H9 (cell line): Measurements from ENCODE around the gene ANK2. TPM values are rescaled to one million over a fixed set of nuclear protein-coding genes. Genes with fewer than 3 reads are reported as not detected.

Experiments
- DNase-seq: peaks from one replicate; pipeline ENCODE4 v3.0.0-alpha.2; 2017
- H2AFZ ChIP-seq: one replicate; pipeline ENCODE4 v1.6.1; 2013; ENCODE audit warnings: mild to moderate bottlenecking, low read length, control low read depth, moderate library complexity
- H2AK5ac ChIP-seq: 2 replicates; pipeline ENCODE4 v1.6.1; 2013; ENCODE audit warnings: low read length, control low read depth, mixed read lengths; ENCODE audit not compliant: insufficient read length
- H2BK120ac ChIP-seq: one replicate; pipeline ENCODE4 v1.6.1; 2013; ENCODE audit warnings: low read depth, mild to moderate bottlenecking, low read length, control low read depth, inconsistent platforms; ENCODE audit not compliant: poor library complexity, severe bottlenecking
- H2BK12ac ChIP-seq: 2 replicates; pipeline ENCODE4 v1.6.1; 2013; ENCODE audit warnings: low read length, control low read depth, mixed read lengths, low read depth; ENCODE audit not compliant: insufficient read length
- H2BK15ac ChIP-seq: 2 replicates; pipeline ENCODE4 v1.6.1; 2013; ENCODE audit warnings: low read depth, low read length, control low read depth
- H2BK20ac ChIP-seq: one replicate; pipeline ENCODE4 v1.6.1; 2013; ENCODE audit warnings: low read depth, mild to moderate bottlenecking, low read length, control low read depth, inconsistent platforms; ENCODE audit not compliant: poor library complexity, severe bottlenecking
- H2BK5ac ChIP-seq: 2 replicates; pipeline ENCODE4 v1.6.1; 2013; ENCODE audit warnings: low read length, control low read depth, mixed read lengths; ENCODE audit not compliant: insufficient read length
- H3K14ac ChIP-seq: 2 replicates; pipeline ENCODE4 v1.6.1; 2013; ENCODE audit warnings: low read length, control low read depth; ENCODE audit not compliant: insufficient read depth
- H3K18ac ChIP-seq: 2 replicates; pipeline ENCODE4 v1.6.1; 2013; ENCODE audit warnings: low read depth, mild to moderate bottlenecking, mixed read lengths, low read length, control low read depth; ENCODE audit not compliant: insufficient read length
- H3K23ac ChIP-seq: 2 replicates; pipeline ENCODE4 v1.6.1; 2013; ENCODE audit warnings: low read length, control low read depth, mixed read lengths, low read depth; ENCODE audit not compliant: insufficient read length
- H3K23me2 ChIP-seq: 2 replicates; pipeline ENCODE4 v1.6.1; 2013; ENCODE audit warnings: low read depth, mild to moderate bottlenecking, mixed read lengths, low read length, control low read depth; ENCODE audit not compliant: insufficient read length, poor library complexity, severe bottlenecking
- H3K27ac ChIP-seq: 2 replicates; pipeline ENCODE4 v1.5.1; 2013; ENCODE audit warnings: low read length, control low read depth, mixed read lengths, low read depth; ENCODE audit not compliant: insufficient read length
- H3K27me3 ChIP-seq: 2 replicates; pipeline ENCODE4 v1.6.1; 2013; ENCODE audit warnings: low read length, control low read depth, inconsistent platforms; ENCODE audit not compliant: insufficient read depth
- H3K4ac ChIP-seq: 2 replicates; pipeline ENCODE4 v1.6.1; 2013; ENCODE audit warnings: low read depth, mild to moderate bottlenecking, control low read depth, inconsistent platforms, low read length, moderate library complexity
- H3K4me1 ChIP-seq: 2 replicates; pipeline ENCODE4 v1.6.1; 2013; ENCODE audit warnings: low read length, control low read depth, inconsistent platforms; ENCODE audit not compliant: insufficient read depth
- H3K4me2 ChIP-seq: 2 replicates; pipeline ENCODE4 v1.6.1; 2013; ENCODE audit warnings: low read length, control low read depth, mixed read lengths; ENCODE audit not compliant: insufficient read length, insufficient read depth
- H3K56ac ChIP-seq: 2 replicates; pipeline ENCODE4 v1.6.1; 2013; ENCODE audit warnings: low read depth, mild to moderate bottlenecking, mixed read lengths, low read length, control low read depth; ENCODE audit not compliant: insufficient read length
- H3K79me1 ChIP-seq: 2 replicates; pipeline ENCODE4 v1.6.1; 2013; ENCODE audit warnings: low read depth, mild to moderate bottlenecking, moderate library complexity, low read length, control low read depth, inconsistent platforms; ENCODE audit not compliant: insufficient read depth, poor library complexity, severe bottlenecking
- H3K79me2 ChIP-seq: 2 replicates; pipeline ENCODE4 v1.6.1; 2013; ENCODE audit warnings: low read length, control low read depth, inconsistent platforms; ENCODE audit not compliant: insufficient read depth
- H3K9ac ChIP-seq: 2 replicates; pipeline ENCODE4 v1.6.1; 2013; ENCODE audit warnings: low read length, control low read depth, mixed read lengths; ENCODE audit not compliant: insufficient read length; ENCODE audit errors: extremely low read depth
- H3K9me3 ChIP-seq: one replicate; pipeline ENCODE4 v1.6.1; 2013; ENCODE audit warnings: low read depth, low read length, inconsistent platforms; ENCODE audit not compliant: control insufficient read depth
- H3T11ph ChIP-seq: one replicate; pipeline ENCODE4 v1.6.1; 2013; ENCODE audit warnings: mild to moderate bottlenecking, low read length, control low read depth, inconsistent platforms
- H4K20me1 ChIP-seq: one replicate; pipeline ENCODE4 v1.6.1; 2013; ENCODE audit not compliant: control insufficient read depth, insufficient read length, insufficient read depth
- H4K5ac ChIP-seq: 2 replicates; pipeline ENCODE4 v1.6.1; 2013; ENCODE audit warnings: low read depth, mild to moderate bottlenecking, mixed read lengths, low read length, control low read depth; ENCODE audit not compliant: insufficient read length
- H4K8ac ChIP-seq: replicated peaks from 2 replicates; pipeline ENCODE4 v1.6.1; 2013; ENCODE audit warnings: low read length, control low read depth, mixed read lengths, low read depth; ENCODE audit not compliant: insufficient read length
- H4K91ac ChIP-seq: 2 replicates; pipeline ENCODE4 v1.6.1; 2013; ENCODE audit warnings: low read depth, mild to moderate bottlenecking, moderate library complexity, mixed read lengths, low read length, control low read depth; ENCODE audit not compliant: insufficient read length
- H3K27ac Mint-ChIP-seq, 3 experiments: 2 replicates in 2 of 3; 3 replicates in 1 of 3; pipeline ENCODE4 v1.8.0; 2020 to 2021; ENCODE audit warnings: mixed read lengths in 3 of 3, mild to moderate bottlenecking in 1 of 3, moderate library complexity in 1 of 3
- H3K27me3 Mint-ChIP-seq: 2 replicates; pipeline ENCODE4 v1.8.0; 2021; ENCODE audit warnings: low read depth, mild to moderate bottlenecking, moderate library complexity, mixed read lengths
- H3K36me3 Mint-ChIP-seq, 3 experiments: 2 replicates in 2 of 3; 3 replicates in 1 of 3; pipeline ENCODE4 v1.8.0; 2020 to 2021; ENCODE audit warnings: low read depth in 3 of 3, mixed read lengths in 3 of 3; ENCODE audit not compliant: insufficient read depth in 1 of 3
- H3K4me1 Mint-ChIP-seq, 2 experiments: 2 replicates each; pipeline ENCODE4 v1.8.0; 2020; ENCODE audit warnings: mixed read lengths in 2 of 2
- H3K4me3 Mint-ChIP-seq, 2 experiments: 2 replicates in 1 of 2; 3 replicates in 1 of 2; pipeline ENCODE4 v1.8.0; 2020 to 2021; ENCODE audit warnings: mild to moderate bottlenecking in 2 of 2, mixed read lengths in 2 of 2, moderate library complexity in 1 of 2
- H3K9me3 Mint-ChIP-seq, 2 experiments: 2 replicates in 1 of 2; 3 replicates in 1 of 2; pipeline ENCODE4 v1.8.0; 2020; ENCODE audit warnings: mild to moderate bottlenecking in 2 of 2, mixed read lengths in 2 of 2, moderate library complexity in 1 of 2
- CTCF ChIP-seq: fragments of 200-600 bp; sonication (generic); conservative IDR thresholded peaks from 3 replicates; pipeline ENCODE4 v1.8.0; 2021; ENCODE audit warnings: antibody characterized with exemption, mild to moderate bottlenecking
- WGBS: extraction: QIAGEN DNeasy Blood & Tissue Kit; methylation state at CpG from one replicate; pipeline ENCODE4 v1.1.7; 2013; ENCODE audit warnings: missing lambda C conversion rate, low lambda C conversion rate, mixed read lengths; ENCODE audit not compliant: insufficient read length; ENCODE audit errors: extremely low coverage; 5-methylcytosine and 5-hydroxymethylcytosine counted together
- total RNA-seq: library from RNA; stranded (reverse); gene quantifications from 2 replicates; pipeline ENCODE4 v1.2.1, GENCODE V29; 2021

The ANK2 gene
- total RNA-seq, 1 experiment from 2014 or later, result 36.8 TPM

GRCh38 chr4:113375964-113376666, 326.7 kb downstream of the ANK2 start:
- Histone ChIP-seq H3K4me2 (no peak overlapping the region), H4K5ac (no peak overlapping the region), H3K14ac (no peak overlapping the region), H3K79me1 (no peaks in the 10 kb centered on the region), H3K79me2 (no peaks in the 10 kb centered on the region), H3T11ph (no peak overlapping the region), H3K27me3 (no peaks in the 10 kb centered on the region), H3K23me2 (no peaks in the 10 kb centered on the region), H3K9ac (no peak overlapping the region), H3K56ac (no peak overlapping the region), H2BK12ac (no peak overlapping the region), H4K91ac (no peak overlapping the region), H3K4me1 (no peaks in the 10 kb centered on the region), H2BK15ac (no peak overlapping the region), H2BK120ac (no peak overlapping the region), H3K23ac (no peak overlapping the region), H3K18ac (no peak overlapping the region), H3K27ac (no peak overlapping the region), H2AK5ac (no peak overlapping the region), H3K4ac (no peak overlapping the region), H4K20me1 (no peaks in the 10 kb centered on the region), H2AFZ (no peak overlapping the region), H3K9me3 (no peaks in the 10 kb centered on the region), H4K8ac (no peak overlapping the region), H2BK5ac (no peak overlapping the region), H2BK20ac (no peak overlapping the region)
- no peak for TF ChIP-seq CTCF
- DNase-seq, result no peak
- H3K36me3 Mint-ChIP-seq, result peaks cover 21 to 71% (median 42%) of the 10 kb centered on the region in 3 experiments; a peak in 6 of 7 replicates
- WGBS, result no CpG with 5 or more reads among the region's 1 CpG
- no peak overlapping the region for H3K27ac Mint-ChIP-seq
- H3K27me3 Mint-ChIP-seq, result no peaks in the 10 kb centered on the region
- no peaks in the 10 kb centered on the region for H3K9me3 Mint-ChIP-seq
- H3K4me3 Mint-ChIP-seq, result no peak overlapping the region
- no peaks in the 10 kb centered on the region for H3K4me1 Mint-ChIP-seq
